ENCODE measurements around the gene CNKSR3.

GRCh38 chr6:154390034-154390433 lies 120.5 kb downstream of the CNKSR3 start:
- no peak for TF ChIP-seq CTCF (IDR thresholded peaks at IDR 0.05)
- TF ChIP-seq POLR2A (IDR thresholded peaks at IDR 0.05): no peak
- TF ChIP-seq EP300 (IDR thresholded peaks at IDR 0.05): no peak
